RWPE2 (cell line): Measurements from ENCODE around the gene RABGAP1.

ENCODE experiments used
- ATAC-seq: fragments of 200-7000 bp; cut with Tn5 transposase; 3 replicates; pipeline ENCODE4 v1.9.1; 2021; ENCODE audit warnings: low read depth
- DNase-seq: peaks from one replicate; pipeline ENCODE4 v3.0.0-alpha.2; 2020; ENCODE audit warnings: low spot score
- H3K27ac ChIP-seq: fragments of 450-650 bp; 2 replicates; pipeline ENCODE4 v1.5.1; 2017; ENCODE audit warnings: mild to moderate bottlenecking; ENCODE audit not compliant: poor library complexity, severe bottlenecking
- H3K27me3 ChIP-seq: fragments of 250-450 bp; sonication (Bioruptor Pico); 2 replicates; pipeline ENCODE4 v1.5.1; 2021; ENCODE audit warnings: mild to moderate bottlenecking, moderate library complexity; ENCODE audit not compliant: insufficient read depth, poor library complexity, severe bottlenecking
- H3K36me3 ChIP-seq: fragments of 250-450 bp; sonication (Bioruptor Pico); 2 replicates; pipeline ENCODE4 v1.5.1; 2020; ENCODE audit warnings: low read depth, mild to moderate bottlenecking, moderate library complexity
- H3K4me1 ChIP-seq: fragments of 250-450 bp; sonication (Bioruptor Pico); 2 replicates; pipeline ENCODE4 v1.5.1; 2021; ENCODE audit warnings: mild to moderate bottlenecking, moderate library complexity; ENCODE audit not compliant: insufficient read depth, poor library complexity, severe bottlenecking
- H3K4me3 ChIP-seq: fragments of 250-450 bp; sonication (Bioruptor Pico); 2 replicates; pipeline ENCODE4 v1.5.1; 2021; ENCODE audit warnings: mild to moderate bottlenecking, moderate library complexity; ENCODE audit not compliant: severe bottlenecking
- H3K9me3 ChIP-seq: fragments of 250-450 bp; sonication (Bioruptor Pico); 2 replicates; pipeline ENCODE4 v1.5.1; 2021; ENCODE audit warnings: mild to moderate bottlenecking, moderate library complexity; ENCODE audit not compliant: severe bottlenecking
- CTCF ChIP-seq: fragments of 450-650 bp; IDR thresholded peaks from one replicate; pipeline ENCODE4 v1.5.1; 2017; ENCODE audit warnings: mild to moderate bottlenecking, moderate library complexity; ENCODE audit not compliant: poor library complexity, severe bottlenecking

Gene RABGAP1

GRCh38 chr9:123111427-123112014 is 170.7 kb downstream of the RABGAP1 start:
- DNase-seq (no peak), ATAC-seq (no peak)
- no peaks in the 10 kb centered on the region for H3K9me3 ChIP-seq
- no peaks in the 10 kb centered on the region for H3K27me3 ChIP-seq
- no peak overlapping the region for H3K4me3 ChIP-seq
- H3K4me1 ChIP-seq, result no peaks in the 10 kb centered on the region
- no peak for TF ChIP-seq CTCF
- peaks cover 4% of the 10 kb centered on the region for H3K36me3 ChIP-seq
- no peak overlapping the region for H3K27ac ChIP-seq

DNA sequence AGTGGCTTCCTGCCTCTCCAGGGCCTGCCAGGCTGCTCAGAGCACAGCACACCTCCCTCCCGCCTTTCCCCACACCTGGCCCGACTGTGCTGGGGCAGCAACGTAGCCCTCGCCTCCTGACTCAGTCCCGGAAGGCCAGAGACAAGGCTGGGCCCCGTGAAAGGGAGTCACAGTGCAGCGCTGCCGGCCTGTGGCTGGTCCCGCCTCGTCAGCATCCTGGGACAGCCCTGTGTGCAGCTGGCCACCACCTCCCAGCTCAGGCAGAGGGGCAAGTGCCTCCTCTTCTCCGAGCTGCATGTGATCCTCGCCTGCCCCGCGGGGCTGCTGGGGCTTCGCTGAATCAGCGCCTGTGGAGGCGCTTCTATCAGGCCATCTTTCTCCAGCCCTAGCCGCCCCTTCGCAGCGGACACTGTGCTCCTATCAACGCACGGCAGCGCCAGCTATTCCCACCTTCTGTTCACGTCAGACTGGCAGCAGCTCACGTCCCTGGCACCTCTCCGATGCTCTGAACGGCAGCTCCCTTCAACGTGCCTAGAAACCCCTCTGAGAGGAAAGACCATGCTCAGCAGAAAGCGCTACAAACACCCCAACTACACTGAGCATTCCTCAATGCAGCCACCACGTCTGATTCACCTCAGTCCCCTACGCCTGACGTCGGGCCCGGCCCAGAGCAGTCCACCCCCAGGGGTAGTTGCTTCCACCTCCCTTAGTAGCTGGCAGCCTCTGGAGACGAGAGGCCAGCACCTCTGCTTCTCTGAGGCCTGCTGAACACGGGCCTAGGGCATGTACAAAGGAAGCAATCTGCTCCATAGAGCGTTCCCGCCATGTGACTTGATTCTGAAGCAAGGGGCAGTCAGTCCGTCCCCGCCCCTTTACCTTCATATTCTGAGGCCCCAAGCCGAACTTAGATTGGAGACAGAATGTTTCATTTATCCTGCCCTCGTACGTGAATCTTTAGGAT is 171.5 kb downstream of the RABGAP1 start:
- H3K4me3 ChIP-seq, result no peak overlapping the region
- no peaks in the 10 kb centered on the region for H3K27me3 ChIP-seq
- TF ChIP-seq CTCF, result no peak
- H3K4me1 ChIP-seq, result no peaks in the 10 kb centered on the region
- ATAC-seq (peak; percentile 78), DNase-seq (no peak)
- no peak overlapping the region for H3K27ac ChIP-seq
- peaks cover 4% of the 10 kb centered on the region for H3K36me3 ChIP-seq
- H3K9me3 ChIP-seq, result no peaks in the 10 kb centered on the region

DNA sequence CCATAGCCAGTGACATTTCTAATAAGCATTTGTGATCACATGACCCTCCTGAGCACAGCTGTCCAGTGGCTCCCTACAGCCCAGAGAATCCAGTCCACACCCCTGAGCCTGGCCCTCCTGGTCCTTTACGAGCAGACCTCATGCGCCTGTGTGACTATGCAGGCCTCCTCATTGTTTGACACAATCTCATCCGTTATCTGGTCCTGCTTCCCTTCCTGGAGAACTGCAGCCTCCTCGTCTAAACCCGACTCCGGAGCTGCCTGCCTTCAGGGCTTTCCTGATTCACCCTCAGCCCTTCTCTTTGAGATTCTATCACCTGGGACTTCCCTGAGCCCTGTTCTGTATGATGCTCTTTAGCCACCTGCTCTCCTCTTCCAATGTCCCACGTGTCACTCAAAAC is 172.4 kb downstream of the RABGAP1 start:
- H3K4me3 ChIP-seq, result no peak overlapping the region
- H3K36me3 ChIP-seq, result peaks cover 2% of the 10 kb centered on the region; the same call in 1 of the 2 replicates
- no peaks in the 10 kb centered on the region for H3K27me3 ChIP-seq
- H3K9me3 ChIP-seq, result no peaks in the 10 kb centered on the region
- no peak for TF ChIP-seq CTCF
- no peak overlapping the region for H3K27ac ChIP-seq
- H3K4me1 ChIP-seq, result no peaks in the 10 kb centered on the region
- ATAC-seq (no peak), DNase-seq (no peak)

GRCh38 chr9:123115146-123115913 is 174.5 kb downstream of the RABGAP1 start:
- Histone ChIP-seq H3K4me3 (no peak overlapping the region), H3K4me1 (no peaks in the 10 kb centered on the region), H3K27ac (no peak overlapping the region), H3K9me3 (no peaks in the 10 kb centered on the region), H3K36me3 (no peaks in the 10 kb centered on the region), H3K27me3 (no peaks in the 10 kb centered on the region)
- DNase-seq (no peak), ATAC-seq (no peak)
- no peak for TF ChIP-seq CTCF
